HepG2 (cell line): Measurements from ENCODE around the gene AGBL3. TPM values are rescaled to one million over a fixed set of nuclear protein-coding genes. Genes with fewer than 3 reads are reported as not detected.

Source experiments
- ATAC-seq: fragments of 200-7000 bp; cut with Tn5 transposase; 3 replicates; pipeline ENCODE4 v1.9.1; 2020; ENCODE audit warnings: mild to moderate bottlenecking, moderate library complexity
- BruUV-seq: library from RNA; stranded (reverse); fragments of 400-500 nt; replicated peaks from 2 replicates; lab custom pipeline; 2021; lab: Mats Ljungman, UMichigan
- CTCF ChIA-PET: fragments of 300-600 bp; formaldehyde crosslinking; extraction: SDS; loops from one replicate; lab custom pipeline; 2021; ENCODE audit warnings: low total read pairs, inconsistent platforms, low intra/inter-chr PET ratio; lab: Yijun Ruan, JAX
- POLR2A ChIA-PET: fragments of 350-600 bp; sonication (Branson Sonifier 250); formaldehyde crosslinking; loops from one replicate; lab custom pipeline; 2020; ENCODE audit warnings: antibody characterized with exemption, inconsistent platforms; lab: Yijun Ruan, JAX
- DNase-seq: peaks from one replicate; pipeline ENCODE4 v3.0.0-alpha.2; 2015; ENCODE audit warnings: low spot score
- FAIRE-seq: peaks from 3 replicates; lab custom pipeline; 2011; peaks lifted over from hg19 to GRCh38; lab: Jason Lieb, UNC
- H2AFZ ChIP-seq: one replicate; pipeline ENCODE4 v1.6.1; 2011; ENCODE audit warnings: low read length, inconsistent platforms
- H3K27ac ChIP-seq: fragments of 300-600 bp; 3 replicates; pipeline ENCODE4 v1.8.0; 2011; ENCODE audit warnings: mixed run types, mild to moderate bottlenecking, mixed read lengths, low read length, inconsistent platforms; ENCODE audit not compliant: insufficient read depth; ENCODE audit errors: extremely low read length
- H3K27me3 ChIP-seq, 2 experiments: fragments of 200-600 bp in 1 of 2; 2 replicates in 1 of 2; 3 replicates in 1 of 2; pipeline versions ENCODE4 v1.6.0 to v1.8.0; 2011; ENCODE audit warnings: low read length in 2 of 2, mild to moderate bottlenecking in 2 of 2, moderate library complexity in 2 of 2, inconsistent platforms in 1 of 2; ENCODE audit not compliant: insufficient read depth in 2 of 2, control insufficient read depth in 1 of 2
- H3K36me3 ChIP-seq, 2 experiments: fragments of 200-600 bp in 1 of 2; replicated peaks in 1 of 2; 2 replicates in 1 of 2; 3 replicates in 1 of 2; pipeline versions ENCODE4 v1.5.1 to v1.8.0; 2011; ENCODE audit warnings: low read length in 2 of 2, inconsistent platforms in 1 of 2; ENCODE audit not compliant: insufficient read depth in 2 of 2, control insufficient read depth in 1 of 2
- H3K4me1 ChIP-seq: 2 replicates; pipeline ENCODE4 v1.5.1; 2012; ENCODE audit warnings: low read length, inconsistent platforms; ENCODE audit not compliant: insufficient read depth
- H3K4me2 ChIP-seq: 2 replicates; pipeline ENCODE4 v1.6.0; 2011; ENCODE audit warnings: low read depth, low read length, inconsistent platforms
- H3K4me3 ChIP-seq, 3 experiments: fragments of 200-600 bp in 1 of 3; sonication (generic), shearing (Covaris generic) in 1 of 3; replicated peaks in 1 of 3; 2 replicates each; pipeline ENCODE4 v1.5.1; 2011 to 2016; ENCODE audit warnings: low read length in 3 of 3, inconsistent platforms in 2 of 3, low read depth in 2 of 3, mild to moderate bottlenecking in 2 of 3, control low read depth in 1 of 3, mixed read lengths in 1 of 3; ENCODE audit not compliant: insufficient read depth in 1 of 3
- H3K79me2 ChIP-seq: one replicate; pipeline ENCODE4 v1.6.1; 2011; ENCODE audit warnings: low read length, inconsistent platforms; ENCODE audit not compliant: insufficient read depth
- H3K9ac ChIP-seq: 2 replicates; pipeline ENCODE4 v1.6.0; 2011; ENCODE audit warnings: mild to moderate bottlenecking, low read depth, low read length, inconsistent platforms; ENCODE audit not compliant: insufficient read depth
- H3K9me3 ChIP-seq: 2 replicates; pipeline ENCODE4 v1.5.1; 2012; ENCODE audit warnings: mild to moderate bottlenecking, low read length
- H4K20me1 ChIP-seq: 2 replicates; pipeline ENCODE4 v1.6.0; 2011; ENCODE audit warnings: inconsistent platforms, mild to moderate bottlenecking, low read length, moderate library complexity; ENCODE audit not compliant: insufficient read depth
- HNRNPLL ChIP-seq: fragments of 200-400 bp; formaldehyde crosslinking; IDR thresholded peaks from 2 replicates; pipeline ENCODE4 v1.6.1; 2017; ENCODE audit warnings: mild to moderate bottlenecking, low read depth, low read length; ENCODE audit not compliant: poor library complexity, severe bottlenecking
- POLR2AphosphoS2 ChIP-seq: IDR thresholded peaks from 2 replicates; pipeline ENCODE4 v1.6.1; 2011; ENCODE audit warnings: low read depth, low read length, improper control_type of control experiment
- ZNF253 ChIP-seq: sonication (generic); formaldehyde crosslinking; IDR thresholded peaks from 2 replicates; pipeline ENCODE4 v1.8.0; 2022; ENCODE audit warnings: mild to moderate bottlenecking, missing genetic modification reagents, borderline replicate concordance
- ZNF431 ChIP-seq: sonication (generic); formaldehyde crosslinking; IDR thresholded peaks from 2 replicates; pipeline ENCODE4 v1.9.0; 2022; ENCODE audit warnings: missing genetic modification reagents, low read depth, mild to moderate bottlenecking, borderline replicate concordance
- whole genome bisulfite sequencing: methylation state at CpG from one replicate; pipeline ENCODE4 v1.1.6; 2017; ENCODE audit warnings: low lambda C conversion rate; 5-methylcytosine and 5-hydroxymethylcytosine counted together
- in situ Hi-C: cut with HindIII; loops from 2 replicates; pipeline ENCODE4 v1.10.0; 2017; ENCODE audit warnings: low pct_unique_long_range_greater_than_20kb; ENCODE audit not compliant: extremely low pct_ligation_motif_present
- intact Hi-C: fragments of 100-400 bp; cut with micrococcal nuclease; formaldehyde crosslinking; loops from one replicate; pipeline ENCODE4 v1.10.0; 2022; ENCODE audit not compliant: unreplicated experiment
- polyA plus RNA-seq, 8 experiments: library from polyadenylated mRNA; depleted of rRNA in 3 of 8; stranded (reverse) in 7 of 8; unstranded in 1 of 8; fragments of >200 nt; fragmentation: Illumina TruSeq in 4 of 8; extraction: Trizol in 4 of 8; gene quantifications; 2 replicates each; pipeline versions ENCODE4 v1.2.1 to v1.2.3, GENCODE V29; 2011 to 2016; ENCODE audit warnings: low read depth in 4 of 8, missing spikeins in 1 of 8, mixed read lengths in 1 of 8; ENCODE audit not compliant: insufficient read depth in 1 of 8
- total RNA-seq, 5 experiments: library from RNA; depleted of rRNA; stranded (reverse); fragments of >200 nt; fragmentation: Illumina TruSeq; extraction: Trizol; gene quantifications; 2 replicates each; pipeline ENCODE4 v1.2.3, GENCODE V29; 2016; ENCODE audit warnings: low read depth in 1 of 5
- TF ChIP-seq, protein P1 (sequence below): sonication (generic); formaldehyde crosslinking; IDR thresholded peaks from 2 replicates; pipeline ENCODE4 v1.8.1; 2022; ENCODE audit warnings: low read depth, mild to moderate bottlenecking, missing genetic modification reagents
- TF ChIP-seq, protein P2 (sequence below): sonication (generic); formaldehyde crosslinking; IDR thresholded peaks from 2 replicates; pipeline ENCODE4 v1.8.0; 2022; ENCODE audit warnings: mild to moderate bottlenecking, missing genetic modification reagents, borderline replicate concordance

AGBL3 gene
- total and polyA plus RNA-seq, 2 of the 13 experiments (the other 11 are each of a cell fraction or from before 2014, with no cell fraction given), result 2.2 to 7.2 TPM

DNA sequence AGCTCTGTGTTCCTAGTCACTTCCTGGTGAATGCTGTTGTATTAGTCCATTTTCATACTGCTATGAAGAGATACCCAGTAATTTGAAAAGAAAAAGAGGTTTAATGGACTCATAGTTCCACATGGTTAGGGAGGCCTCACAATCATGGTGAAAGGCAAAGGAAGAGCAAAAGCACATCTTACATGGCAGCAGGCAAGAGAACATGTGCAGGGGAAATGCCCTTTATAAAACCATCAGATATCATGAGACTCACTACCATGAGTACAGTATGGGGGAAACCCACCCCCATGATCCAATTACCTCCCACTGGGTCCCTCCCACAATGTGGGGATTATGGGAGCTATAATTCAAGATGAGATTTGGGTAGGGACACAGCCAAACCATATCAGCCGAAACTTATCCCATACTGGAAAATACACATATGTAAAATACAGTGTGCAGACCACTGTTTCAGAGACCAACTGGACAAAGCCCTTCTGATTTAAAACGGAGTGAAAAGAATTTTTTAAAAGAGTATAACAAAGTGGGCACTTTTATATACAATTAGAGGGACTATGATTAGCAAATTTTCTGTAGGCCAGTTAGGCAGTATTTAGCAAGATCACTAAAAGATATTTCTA is 176.2 kb downstream of the AGBL3 start:
- FAIRE-seq (no peak), ATAC-seq (no peak), DNase-seq (no peak)
- H3K27me3 ChIP-seq, result no peaks in the 10 kb centered on the region
- peaks cover 31% of the 10 kb centered on the region for H3K79me2 ChIP-seq
- ChIA-PET POLR2A (no interaction called here), CTCF (no interaction called here)
- no peak overlapping the region for H3K4me2 ChIP-seq
- H3K36me3 ChIP-seq, result peaks cover 2 to 41% of the 10 kb centered on the region in 2 experiments; a peak in 4 of 5 replicates
- in situ Hi-C loops, result no loop called here
- WGBS, result 97% methylated on average over 2 of the region's 2 CpGs
- H3K9me3 ChIP-seq, result peaks cover 11% of the 10 kb centered on the region
- H3K4me3 ChIP-seq, result no peak overlapping the region
- H3K27ac ChIP-seq, result no peak overlapping the region
- intact Hi-C loops, result no loop called here
- peaks cover 11% of the 10 kb centered on the region for H4K20me1 ChIP-seq
- no peak overlapping the region for H2AFZ ChIP-seq
- TF ChIP-seq HNRNPLL, result no peak
- TF ChIP-seq, protein P1, sequence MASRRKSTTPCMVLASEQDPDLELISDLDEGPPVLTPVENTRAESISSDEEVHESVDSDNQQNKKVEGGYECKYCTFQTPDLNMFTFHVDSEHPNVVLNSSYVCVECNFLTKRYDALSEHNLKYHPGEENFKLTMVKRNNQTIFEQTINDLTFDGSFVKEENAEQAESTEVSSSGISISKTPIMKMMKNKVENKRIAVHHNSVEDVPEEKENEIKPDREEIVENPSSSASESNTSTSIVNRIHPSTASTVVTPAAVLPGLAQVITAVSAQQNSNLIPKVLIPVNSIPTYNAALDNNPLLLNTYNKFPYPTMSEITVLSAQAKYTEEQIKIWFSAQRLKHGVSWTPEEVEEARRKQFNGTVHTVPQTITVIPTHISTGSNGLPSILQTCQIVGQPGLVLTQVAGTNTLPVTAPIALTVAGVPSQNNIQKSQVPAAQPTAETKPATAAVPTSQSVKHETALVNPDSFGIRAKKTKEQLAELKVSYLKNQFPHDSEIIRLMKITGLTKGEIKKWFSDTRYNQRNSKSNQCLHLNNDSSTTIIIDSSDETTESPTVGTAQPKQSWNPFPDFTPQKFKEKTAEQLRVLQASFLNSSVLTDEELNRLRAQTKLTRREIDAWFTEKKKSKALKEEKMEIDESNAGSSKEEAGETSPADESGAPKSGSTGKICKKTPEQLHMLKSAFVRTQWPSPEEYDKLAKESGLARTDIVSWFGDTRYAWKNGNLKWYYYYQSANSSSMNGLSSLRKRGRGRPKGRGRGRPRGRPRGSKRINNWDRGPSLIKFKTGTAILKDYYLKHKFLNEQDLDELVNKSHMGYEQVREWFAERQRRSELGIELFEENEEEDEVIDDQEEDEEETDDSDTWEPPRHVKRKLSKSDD (CRISPR knock-in tag), result no peak
- peak; percentile 96 for TF ChIP-seq ZNF431 (CRISPR knock-in tag)
- TF ChIP-seq, protein P2, sequence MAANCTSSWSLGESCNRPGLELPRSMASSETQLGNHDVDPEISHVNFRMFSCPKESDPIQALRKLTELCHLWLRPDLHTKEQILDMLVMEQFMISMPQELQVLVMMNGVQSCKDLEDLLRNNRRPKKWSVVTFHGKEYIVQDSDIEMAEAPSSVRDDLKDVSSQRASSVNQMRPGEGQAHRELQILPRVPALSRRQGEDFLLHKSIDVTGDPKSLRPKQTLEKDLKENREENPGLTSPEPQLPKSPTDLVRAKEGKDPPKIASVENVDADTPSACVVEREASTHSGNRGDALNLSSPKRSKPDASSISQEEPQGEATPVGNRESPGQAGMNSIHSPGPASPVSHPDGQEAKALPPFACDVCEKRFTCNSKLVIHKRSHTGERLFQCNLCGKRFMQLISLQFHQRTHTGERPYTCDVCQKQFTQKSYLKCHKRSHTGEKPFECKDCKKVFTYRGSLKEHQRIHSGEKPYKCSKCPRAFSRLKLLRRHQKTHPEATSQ (CRISPR knock-in tag), result peak; percentile 68; the same call in 1 of the 2 replicates
- TF ChIP-seq POLR2AphosphoS2, result no peak
- no peak for TF ChIP-seq ZNF253 (CRISPR knock-in tag)
- TF ChIP-seq, all 625 proteins: peak for 2
- H3K4me1 ChIP-seq, result peaks cover 55% of the 10 kb centered on the region
- BruUV-seq, result no TSS peak
- no peak overlapping the region for H3K9ac ChIP-seq
